SK-N-SH (cell line): ENCODE results near the gene GATAD2A. TPM values are rescaled to one million over a fixed set of nuclear protein-coding genes. Genes with fewer than 3 reads are reported as not detected.

Source experiments
- CTCF ChIA-PET: fragments of 300-600, 350-600 bp; formaldehyde crosslinking; extraction: SDS; loops from one replicate; lab custom pipeline; 2021; lab: Yijun Ruan, JAX
- POLR2A ChIA-PET: fragments of 350-600 bp; sonication (Branson Sonifier 250); formaldehyde crosslinking; extraction: SDS; loops from one replicate; lab custom pipeline; 2020; ENCODE audit warnings: antibody characterized with exemption, inconsistent platforms; lab: Yijun Ruan, JAX
- DNase-seq: peaks from one replicate; pipeline ENCODE4 v3.0.0; 2012
- H2AFZ ChIP-seq: fragments of 200-600 bp; sonication (generic); 2 replicates; pipeline ENCODE4 v1.8.1; 2016; ENCODE audit warnings: antibody characterized with exemption, mild to moderate bottlenecking, low read depth
- H3F3A ChIP-seq: fragments of 200-600 bp; sonication (generic); replicated peaks from 2 replicates; pipeline ENCODE3; 2016; ENCODE audit warnings: antibody characterized with exemption, mild to moderate bottlenecking; ENCODE audit not compliant: insufficient read depth
- H3K27ac ChIP-seq, 2 experiments: fragments of 200-500 bp in 1 of 2; fragments of 200-600 bp in 1 of 2; sonication (Bioruptor generic) in 1 of 2; sonication (generic), shearing (Covaris generic) in 1 of 2; 2 replicates each; pipeline versions ENCODE4 v1.5.1 to v1.6.1; 2014 to 2016; ENCODE audit warnings: low read depth in 2 of 2, inconsistent platforms in 1 of 2, low read length in 1 of 2, mild to moderate bottlenecking in 1 of 2, mixed read lengths in 1 of 2
- H3K27me3 ChIP-seq: fragments of 200-600 bp; sonication (generic), shearing (Covaris generic); 2 replicates; pipeline ENCODE4 v1.6.1; 2016; ENCODE audit warnings: mixed run types; ENCODE audit not compliant: insufficient read depth
- H3K36me3 ChIP-seq, 2 experiments: fragments of 200-500 bp in 1 of 2; fragments of 200-600 bp in 1 of 2; sonication (Bioruptor generic) in 1 of 2; sonication (generic) in 1 of 2; replicated peaks in 1 of 2; 2 replicates each; pipeline versions ENCODE3 to v1.5.1; 2014 to 2016; ENCODE audit warnings: low read length in 1 of 2, mild to moderate bottlenecking in 1 of 2; ENCODE audit not compliant: insufficient read depth in 2 of 2, control insufficient read depth in 1 of 2
- H3K4me1 ChIP-seq, 2 experiments: fragments of 200-500 bp in 1 of 2; fragments of 200-600 bp in 1 of 2; sonication (Bioruptor generic) in 1 of 2; sonication (generic), shearing (Covaris generic) in 1 of 2; 2 replicates each; pipeline versions ENCODE4 v1.5.1 to v1.6.1; 2014 to 2016; ENCODE audit warnings: low read depth in 1 of 2, low read length in 1 of 2, mixed run types in 1 of 2; ENCODE audit not compliant: insufficient read depth in 2 of 2, control insufficient read depth in 1 of 2
- H3K4me2 ChIP-seq: fragments of 200-600 bp; sonication (generic), shearing (Covaris generic); 2 replicates; pipeline ENCODE4 v1.6.1; 2017; ENCODE audit warnings: mixed run types
- H3K4me3 ChIP-seq, 2 experiments: fragments of 200-500 bp in 1 of 2; fragments of 200-600 bp in 1 of 2; sonication (Bioruptor generic) in 1 of 2; sonication (generic), shearing (Covaris generic) in 1 of 2; 2 replicates each; pipeline versions ENCODE4 v1.5.1 to v1.8.1; 2014 to 2016; ENCODE audit warnings: low read depth in 2 of 2, inconsistent platforms in 1 of 2, low read length in 1 of 2, mild to moderate bottlenecking in 1 of 2, mixed read lengths in 1 of 2, moderate library complexity in 1 of 2
- H3K79me2 ChIP-seq: fragments of 200-600 bp; sonication (generic); 2 replicates; pipeline ENCODE4 v1.8.1; 2017; ENCODE audit warnings: mild to moderate bottlenecking; ENCODE audit not compliant: insufficient read depth
- H3K9ac ChIP-seq: fragments of 200-600 bp; sonication (generic); 2 replicates; pipeline ENCODE4 v1.6.1; 2017; ENCODE audit warnings: mixed run types
- H3K9me2 ChIP-seq: fragments of 200-600 bp; sonication (generic); 2 replicates; pipeline ENCODE4 v1.6.1; 2017; ENCODE audit warnings: mixed run types
- H3K9me3 ChIP-seq: fragments of 200-600 bp; sonication (generic); 2 replicates; pipeline ENCODE4 v1.6.1; 2017; ENCODE audit warnings: mixed run types, mild to moderate bottlenecking, moderate library complexity
- H4K20me1 ChIP-seq: fragments of 200-600 bp; sonication (generic); 2 replicates; pipeline ENCODE4 v1.6.1; 2017; ENCODE audit warnings: mild to moderate bottlenecking, mixed run types; ENCODE audit not compliant: insufficient read depth
- EP300 ChIP-seq, 2 experiments: IDR thresholded peaks; 2 replicates each; pipeline versions ENCODE4 v1.4.0 to v1.6.1; 2012; ENCODE audit warnings: borderline replicate concordance in 1 of 2, low read depth in 1 of 2, low read length in 1 of 2
- EZH2phosphoT487 ChIP-seq: fragments of 200-600 bp; sonication (generic); IDR thresholded peaks from 2 replicates; pipeline ENCODE4 v1.6.1; 2017; ENCODE audit warnings: low read depth, mixed run types, mild to moderate bottlenecking, antibody characterized with exemption, moderate library complexity, borderline replicate concordance
- JUND ChIP-seq: IDR thresholded peaks from 2 replicates; pipeline ENCODE4 v1.4.0; 2012
- MXI1 ChIP-seq: IDR thresholded peaks from 2 replicates; pipeline ENCODE4 v1.6.1; 2012; ENCODE audit warnings: mild to moderate bottlenecking, low read depth, low read length, improper control_type of control experiment
- POLR2AphosphoS5 ChIP-seq: IDR thresholded peaks from 2 replicates; pipeline ENCODE4 v1.6.1; 2012; ENCODE audit warnings: low read depth, low read length
- RCOR1 ChIP-seq: fragments of 150-350 bp; IDR thresholded peaks from 2 replicates; pipeline ENCODE4 v1.6.1; 2017; ENCODE audit warnings: antibody characterized with exemption, low read length
- RFX5 ChIP-seq: IDR thresholded peaks from 2 replicates; pipeline ENCODE4 v1.6.1; 2012; ENCODE audit warnings: mild to moderate bottlenecking, improper control_type of control experiment, low read length
- SIN3A ChIP-seq: IDR thresholded peaks from 2 replicates; pipeline ENCODE4 v1.6.1; 2012; ENCODE audit warnings: low read depth, mild to moderate bottlenecking, low read length, moderate library complexity, borderline replicate concordance
- TAF1 ChIP-seq: IDR thresholded peaks from 2 replicates; pipeline ENCODE4 v1.6.1; 2012; ENCODE audit warnings: low read depth, mild to moderate bottlenecking, low read length, moderate library complexity, borderline replicate concordance
- TCF12 ChIP-seq: IDR thresholded peaks from 2 replicates; pipeline ENCODE4 v1.4.0; 2012
- whole genome bisulfite sequencing: methylation state at CpG from one replicate; pipeline ENCODE4 v1.1.6; 2017; ENCODE audit warnings: low lambda C conversion rate; 5-methylcytosine and 5-hydroxymethylcytosine counted together
- polyA plus RNA-seq, 3 experiments: library from polyadenylated mRNA; depleted of rRNA; stranded (reverse); fragments of >200 nt; gene quantifications; 2 replicates each; pipeline ENCODE4 v1.2.3, GENCODE V29; 2012
- TF ChIP-seq, protein P1 (sequence below): fragments of 150-350 bp; IDR thresholded peaks from 2 replicates; pipeline ENCODE4 v1.6.1; 2017; ENCODE audit warnings: antibody characterized with exemption, low read length, low read depth, borderline replicate concordance
- TF ChIP-seq, protein P2 (sequence below): IDR thresholded peaks from 2 replicates; pipeline ENCODE4 v1.4.0; 2012; ENCODE audit warnings: low read depth, borderline replicate concordance
- TF ChIP-seq, protein P3 (sequence below): IDR thresholded peaks from 2 replicates; pipeline ENCODE4 v1.4.0; 2012; ENCODE audit warnings: low read depth
- TF ChIP-seq, protein P4 (sequence below): IDR thresholded peaks from 2 replicates; pipeline ENCODE4; 2012

Gene GATAD2A
- polyA plus RNA-seq, 1 of the 3 experiments (the other 2 are of a cell fraction), result 36.6 TPM

DNA sequence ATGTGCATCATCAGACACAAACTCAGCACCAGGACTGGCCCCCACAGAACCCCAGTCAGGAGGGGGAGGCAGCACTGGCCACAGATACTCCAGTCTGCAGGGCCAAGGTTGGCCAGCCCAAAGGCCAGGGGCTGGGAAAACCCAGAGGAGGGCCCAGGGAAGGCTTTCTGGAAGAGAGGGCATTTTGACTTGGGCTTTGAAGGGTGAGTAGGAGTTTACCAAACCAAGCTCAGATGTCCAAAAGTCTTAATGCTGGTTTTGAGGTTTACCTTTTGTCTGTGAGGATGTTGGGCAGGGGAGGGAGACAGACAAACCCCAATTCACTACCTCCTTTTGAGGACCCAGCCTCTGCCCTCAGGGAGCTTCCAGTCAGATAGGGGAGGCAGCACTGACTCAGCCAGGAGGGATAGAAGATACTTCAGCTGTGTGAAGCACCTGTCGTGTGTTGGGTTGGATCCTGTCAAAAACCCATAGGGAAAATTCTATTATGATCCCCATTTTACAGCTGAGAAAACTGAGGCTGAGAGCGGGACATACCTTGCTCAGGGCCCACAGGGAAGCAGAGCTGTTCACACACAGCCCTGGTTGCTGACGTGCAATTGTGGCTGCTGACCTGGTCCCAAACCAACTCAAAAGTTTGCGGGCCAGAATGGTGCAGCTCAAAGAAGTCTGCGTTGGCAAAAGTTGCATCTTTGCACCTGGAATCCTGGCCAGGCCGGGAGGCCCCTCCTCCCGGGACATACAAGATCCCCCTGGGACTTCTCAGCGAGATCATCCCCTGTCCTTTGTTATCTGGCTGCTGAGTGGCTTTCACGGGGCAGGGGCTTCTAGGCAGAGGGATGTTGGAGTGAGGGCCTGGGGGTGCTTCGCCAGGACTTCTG lies 145.7 kb downstream of the GATAD2A start:
- Histone ChIP-seq H4K20me1 (no peaks in the 10 kb centered on the region), H3K27me3 (no peaks in the 10 kb centered on the region), H3K4me2 (no peak overlapping the region), H3K36me3 (no peaks in the 10 kb centered on the region), H2AFZ (no peak overlapping the region), H3K79me2 (no peaks in the 10 kb centered on the region), H3K9me3 (no peaks in the 10 kb centered on the region), H3K9me2 (no peaks in the 10 kb centered on the region), H3K27ac (no peak overlapping the region), H3K4me3 (no peak overlapping the region), H3K4me1 (peaks cover 0 to 11% of the 10 kb centered on the region in 2 experiments; a peak in 1 of 4 replicates), H3K9ac (no peak overlapping the region), H3F3A (no peaks in the 10 kb centered on the region)
- DNase-seq, result no peak
- no peak for TF ChIP-seq TAF1
- ChIA-PET POLR2A (no interaction called here), CTCF (interaction anchor here (0.6 to 15.7 kb wide), 6 partner anchors 10 to 93 kb away, joined by 3 to 258 read pairs (median 16); partner anchors contain the start of genes CILP2, GMIP and YJEFN3)
- 92% methylated on average over 6 of the region's 10 CpGs for WGBS

DNA sequence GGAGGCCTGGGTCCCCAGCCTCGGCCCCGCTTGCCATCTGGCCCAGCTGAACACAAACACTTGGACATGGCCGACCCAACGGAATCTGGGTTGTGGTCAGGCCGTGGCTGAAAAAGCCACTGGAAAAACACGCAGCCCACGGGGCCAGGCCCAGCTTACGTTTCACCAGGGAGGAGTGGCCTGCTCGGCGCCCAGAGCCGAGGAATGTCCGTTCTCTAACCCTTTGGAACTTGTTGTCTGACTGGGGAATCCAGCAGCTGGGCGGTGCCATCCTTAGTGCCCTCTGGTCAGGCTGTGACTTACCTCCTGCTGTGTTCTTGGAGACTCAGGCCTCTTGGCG lies 146.3 kb downstream of the GATAD2A start:
- no peak overlapping the region for H3K9ac ChIP-seq
- no peak overlapping the region for H3K4me2 ChIP-seq
- H3K4me1 ChIP-seq, result peaks cover 0 to 4% of the 10 kb centered on the region in 2 experiments; a peak in 1 of 4 replicates
- POLR2A ChIA-PET, result no interaction called here
- no peak for DNase-seq
- no peaks in the 10 kb centered on the region for H3K79me2 ChIP-seq
- no peaks in the 10 kb centered on the region for H3K9me3 ChIP-seq
- 89% methylated on average over 3 of the region's 14 CpGs for WGBS
- TF ChIP-seq RFX5 (no peak), MXI1 (no peak), POLR2AphosphoS5 (no peak), EP300 (IDR thresholded peaks at IDR 0.05; ENCODE audit: borderline replicate concordance in 1 of 2, low read depth in 1 of 2, low read length in 1 of 2) (no peak), TCF12 (no peak)
- TF ChIP-seq, protein P1, sequence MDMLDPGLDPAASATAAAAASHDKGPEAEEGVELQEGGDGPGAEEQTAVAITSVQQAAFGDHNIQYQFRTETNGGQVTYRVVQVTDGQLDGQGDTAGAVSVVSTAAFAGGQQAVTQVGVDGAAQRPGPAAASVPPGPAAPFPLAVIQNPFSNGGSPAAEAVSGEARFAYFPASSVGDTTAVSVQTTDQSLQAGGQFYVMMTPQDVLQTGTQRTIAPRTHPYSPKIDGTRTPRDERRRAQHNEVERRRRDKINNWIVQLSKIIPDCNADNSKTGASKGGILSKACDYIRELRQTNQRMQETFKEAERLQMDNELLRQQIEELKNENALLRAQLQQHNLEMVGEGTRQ, result no peak
- no peak overlapping the region for H2AFZ ChIP-seq
- H3K36me3 ChIP-seq, result no peaks in the 10 kb centered on the region
- H3K4me3 ChIP-seq, result no peak overlapping the region
- no peaks in the 10 kb centered on the region for H4K20me1 ChIP-seq
- no peaks in the 10 kb centered on the region for H3F3A ChIP-seq
- no peaks in the 10 kb centered on the region for H3K9me2 ChIP-seq
- H3K27ac ChIP-seq, result no peak overlapping the region
- CTCF ChIA-PET, result interaction anchor here (0.6 to 15.7 kb wide), 8 partner anchors 9 to 92 kb away, joined by 3 to 258 read pairs (median 8); partner anchors contain the start of genes CILP2, GMIP and YJEFN3
- H3K27me3 ChIP-seq, result no peaks in the 10 kb centered on the region

DNA sequence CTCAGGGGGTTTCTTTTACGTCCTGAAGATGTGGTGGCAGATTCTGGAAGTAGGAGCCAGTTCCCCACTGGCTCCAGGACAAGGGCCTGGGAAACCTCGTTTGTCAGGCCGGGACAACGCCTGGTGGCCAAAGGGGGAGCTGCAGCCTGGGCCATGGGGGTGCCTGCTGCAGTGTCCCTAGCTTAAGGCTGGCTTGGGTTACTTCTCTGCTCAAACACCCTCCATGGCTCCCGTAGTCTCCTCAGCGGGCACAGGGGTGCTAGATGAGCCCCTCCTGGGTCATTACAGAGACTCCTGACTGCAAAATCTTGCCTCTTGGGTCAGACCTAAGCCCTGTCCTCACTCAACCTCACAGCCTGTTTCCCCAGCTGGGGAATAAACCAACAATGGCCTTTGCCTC lies 147.3 kb downstream of the GATAD2A start:
- DNase-seq, result peak; percentile 83
- TF ChIP-seq RCOR1, result no peak
- TF ChIP-seq, protein P2, sequence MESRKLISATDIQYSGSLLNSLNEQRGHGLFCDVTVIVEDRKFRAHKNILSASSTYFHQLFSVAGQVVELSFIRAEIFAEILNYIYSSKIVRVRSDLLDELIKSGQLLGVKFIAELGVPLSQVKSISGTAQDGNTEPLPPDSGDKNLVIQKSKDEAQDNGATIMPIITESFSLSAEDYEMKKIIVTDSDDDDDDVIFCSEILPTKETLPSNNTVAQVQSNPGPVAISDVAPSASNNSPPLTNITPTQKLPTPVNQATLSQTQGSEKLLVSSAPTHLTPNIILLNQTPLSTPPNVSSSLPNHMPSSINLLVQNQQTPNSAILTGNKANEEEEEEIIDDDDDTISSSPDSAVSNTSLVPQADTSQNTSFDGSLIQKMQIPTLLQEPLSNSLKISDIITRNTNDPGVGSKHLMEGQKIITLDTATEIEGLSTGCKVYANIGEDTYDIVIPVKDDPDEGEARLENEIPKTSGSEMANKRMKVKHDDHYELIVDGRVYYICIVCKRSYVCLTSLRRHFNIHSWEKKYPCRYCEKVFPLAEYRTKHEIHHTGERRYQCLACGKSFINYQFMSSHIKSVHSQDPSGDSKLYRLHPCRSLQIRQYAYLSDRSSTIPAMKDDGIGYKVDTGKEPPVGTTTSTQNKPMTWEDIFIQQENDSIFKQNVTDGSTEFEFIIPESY, result no peak
- TF ChIP-seq EZH2phosphoT487, result no peak
- TF ChIP-seq, protein P3, sequence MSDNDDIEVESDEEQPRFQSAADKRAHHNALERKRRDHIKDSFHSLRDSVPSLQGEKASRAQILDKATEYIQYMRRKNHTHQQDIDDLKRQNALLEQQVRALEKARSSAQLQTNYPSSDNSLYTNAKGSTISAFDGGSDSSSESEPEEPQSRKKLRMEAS, result no peak
- TF ChIP-seq, protein P4, sequence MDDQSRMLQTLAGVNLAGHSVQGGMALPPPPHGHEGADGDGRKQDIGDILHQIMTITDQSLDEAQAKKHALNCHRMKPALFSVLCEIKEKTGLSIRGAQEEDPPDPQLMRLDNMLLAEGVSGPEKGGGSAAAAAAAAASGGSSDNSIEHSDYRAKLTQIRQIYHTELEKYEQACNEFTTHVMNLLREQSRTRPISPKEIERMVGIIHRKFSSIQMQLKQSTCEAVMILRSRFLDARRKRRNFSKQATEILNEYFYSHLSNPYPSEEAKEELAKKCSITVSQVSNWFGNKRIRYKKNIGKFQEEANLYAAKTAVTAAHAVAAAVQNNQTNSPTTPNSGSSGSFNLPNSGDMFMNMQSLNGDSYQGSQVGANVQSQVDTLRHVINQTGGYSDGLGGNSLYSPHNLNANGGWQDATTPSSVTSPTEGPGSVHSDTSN, result no peak
- TF ChIP-seq MXI1, result no peak
- no peak for TF ChIP-seq JUND
- TF ChIP-seq SIN3A, result no peak

More for the DNA sequence above, 147.3 kb downstream of the GATAD2A start:
- Histone ChIP-seq H3K27me3 (no peaks in the 10 kb centered on the region), H3K9ac (no peak overlapping the region), H3K4me1 (no peaks in the 10 kb centered on the region; a peak in 1 of 4 replicates), H3K4me2 (no peak overlapping the region), H3K9me2 (no peaks in the 10 kb centered on the region), H3F3A (no peaks in the 10 kb centered on the region), H2AFZ (no peak overlapping the region), H3K36me3 (no peaks in the 10 kb centered on the region), H4K20me1 (no peaks in the 10 kb centered on the region), H3K4me3 (no peak overlapping the region; a peak in 1 of 4 replicates), H3K9me3 (no peaks in the 10 kb centered on the region), H3K79me2 (no peaks in the 10 kb centered on the region), H3K27ac (no peak overlapping the region)
- WGBS, result 40% methylated on average over 1 of the region's 6 CpGs
- ChIA-PET POLR2A (interaction anchor here (1.3 kb wide), 1 partner anchor 76 kb away, joined by 3 read pairs; no protein-coding TSS in a partner anchor), CTCF (interaction anchor here (0.6 to 15.7 kb wide), 16 partner anchors 13 to 107 kb away, joined by 3 to 258 read pairs (median 4); partner anchors contain the start of genes CILP2, LPAR2 and YJEFN3)
